ENCODE results near the gene KLF13.

- no peak for TF ChIP-seq CTCF (IDR thresholded peaks at IDR 0.05)
- TF ChIP-seq POLR2A (IDR thresholded peaks at IDR 0.05) = no peak
These were observed 81.2 kb downstream of the KLF13 start for GRCh38 chr15:31407851-31408250.

Measured in body of pancreas (tissue), 4 donors.